CD4-positive, alpha-beta memory T cell (primary cell): ENCODE measurements around the gene CAPN1. TPM values are rescaled to one million over a fixed set of nuclear protein-coding genes. Genes with fewer than 3 reads are reported as not detected.

Source experiments
- CTCF ChIA-PET: fragments of 350-600 bp; sonication (Branson Sonifier 250); formaldehyde crosslinking; loops from one replicate; lab custom pipeline; 2021; ENCODE audit warnings: inconsistent platforms; ENCODE audit not compliant: partially characterized antibody; lab: Charles Lee
- POLR2A ChIA-PET: fragments of 350-600 bp; sonication (Branson Sonifier 250); formaldehyde crosslinking; loops from one replicate; lab custom pipeline; 2021; ENCODE audit not compliant: partially characterized antibody; lab: Charles Lee
- DNase-seq, 5 donors: peaks; one replicate each; pipeline versions ENCODE4 v3.0.0 to v3.0.0-alpha.2; 2020 to 2022; ENCODE audit warnings: mixed read lengths in 1 of 5
- H3K27ac ChIP-seq: one replicate; pipeline ENCODE4 v1.7.0; 2013; ENCODE audit warnings: low read depth, low read length
- H3K27me3 ChIP-seq: 2 replicates; pipeline ENCODE4 v1.7.0; 2013; ENCODE audit warnings: mild to moderate bottlenecking, low read length, moderate library complexity; ENCODE audit not compliant: insufficient read depth
- H3K36me3 ChIP-seq: 2 replicates; pipeline ENCODE4 v1.7.0; 2013; ENCODE audit warnings: mild to moderate bottlenecking, low read length, moderate library complexity; ENCODE audit not compliant: insufficient read depth
- H3K4me1 ChIP-seq: 2 replicates; pipeline ENCODE4 v1.7.0; 2013; ENCODE audit warnings: mild to moderate bottlenecking, low read length, moderate library complexity; ENCODE audit not compliant: insufficient read depth
- H3K4me3 ChIP-seq, 2 donors: one replicate each; pipeline ENCODE4 v1.7.0; 2013; ENCODE audit warnings: low read length in 2 of 2, mild to moderate bottlenecking in 1 of 2
- H3K9me3 ChIP-seq, 2 donors: one replicate each; pipeline ENCODE4 v1.7.0; 2013; ENCODE audit warnings: low read length in 2 of 2, control low read depth in 1 of 2; ENCODE audit not compliant: control insufficient read depth in 1 of 2
- H3K27ac Mint-ChIP-seq, 7 donors: one replicate each; pipeline ENCODE4 v1.8.0; 2020 to 2021; ENCODE audit warnings: mixed read lengths in 7 of 7, mild to moderate bottlenecking in 6 of 7, inconsistent platforms in 3 of 7, moderate library complexity in 3 of 7
- H3K27me3 Mint-ChIP-seq, 2 donors: one replicate each; pipeline ENCODE4 v1.8.0; 2020 to 2021; ENCODE audit warnings: mixed read lengths in 2 of 2
- H3K36me3 Mint-ChIP-seq, 2 donors: one replicate each; pipeline ENCODE4 v1.8.0; 2020 to 2021; ENCODE audit warnings: mixed read lengths in 2 of 2, inconsistent platforms in 1 of 2, mild to moderate bottlenecking in 1 of 2
- H3K4me1 Mint-ChIP-seq, 4 donors: one replicate each; pipeline ENCODE4 v1.8.0; 2020 to 2021; ENCODE audit warnings: mixed read lengths in 4 of 4, mild to moderate bottlenecking in 1 of 4
- H3K4me3 Mint-ChIP-seq, 8 donors: one replicate each; pipeline ENCODE4 v1.8.0; 2020 to 2021; ENCODE audit warnings: mixed read lengths in 8 of 8, mild to moderate bottlenecking in 7 of 8, moderate library complexity in 6 of 8, inconsistent platforms in 3 of 8
- H3K9me3 Mint-ChIP-seq, 8 donors: one replicate each; pipeline ENCODE4 v1.8.0; 2020 to 2021; ENCODE audit warnings: mixed read lengths in 8 of 8, mild to moderate bottlenecking in 5 of 8, inconsistent platforms in 3 of 8, moderate library complexity in 1 of 8
- intact Hi-C: fragments of 100-400 bp; cut with micrococcal nuclease; formaldehyde crosslinking; loops from one replicate; pipeline ENCODE4 v1.15.1; 2023
- polyA plus RNA-seq, 2 donors: library from polyadenylated mRNA; unstranded; fragments of 300-500 nt; fragmentation: Illumina TruSeq; gene quantifications; one replicate each; pipeline ENCODE4 v1.2.3, GENCODE V29; 2021
- total RNA-seq, 2 experiments: library from RNA; stranded (reverse); gene quantifications; one replicate each; pipeline ENCODE4 v1.2.3, GENCODE V29; 2021

Gene CAPN1
- total and polyA plus RNA-seq, 4 experiments from 2014 or later, result 115 to 141 (median 131) TPM

- peaks cover 9% of the 10 kb centered on the region for H3K4me1 ChIP-seq
- peaks cover 26 to 68% of the 10 kb centered on the region in 2 donors for H3K36me3 Mint-ChIP-seq
- no peak for DNase-seq
- CTCF ChIA-PET, result interaction anchor here (0.9 kb wide), 1 partner anchor 8 kb away, joined by 4 read pairs; the partner anchor contains the start of gene CAPN1
- H3K4me1 Mint-ChIP-seq, result peaks cover 4 to 13% (median 10%) of the 10 kb centered on the region in 4 donors
- POLR2A ChIA-PET, result no interaction called here
- H3K4me3 Mint-ChIP-seq, result no peak overlapping the region
- no peaks in the 10 kb centered on the region for H3K27me3 ChIP-seq
- peak overlapping the region in 3 of 7 donors; percentile 8 to 53 (median 47) for H3K27ac Mint-ChIP-seq
- no peaks in the 10 kb centered on the region for H3K27me3 Mint-ChIP-seq
- no peaks in the 10 kb centered on the region for H3K9me3 Mint-ChIP-seq
- no peak overlapping the region for H3K4me3 ChIP-seq
- peaks cover 52% of the 10 kb centered on the region for H3K36me3 ChIP-seq
- intact Hi-C loops, result no loop called here
- no peak overlapping the region for H3K27ac ChIP-seq
- H3K9me3 ChIP-seq, result no peaks in the 10 kb centered on the region
These were observed 7.5 kb downstream of the CAPN1 start for GRCh38 chr11:65189191-65189590.

GRCh38 chr11:65194564-65194963 lies 12.8 kb downstream of the CAPN1 start:
- POLR2A ChIA-PET, result no interaction called here
- no peaks in the 10 kb centered on the region for H3K9me3 ChIP-seq
- no peak for DNase-seq
- no peaks in the 10 kb centered on the region for H3K27me3 ChIP-seq
- H3K9me3 Mint-ChIP-seq, result no peaks in the 10 kb centered on the region
- CTCF ChIA-PET, result no interaction called here
- intact Hi-C loops, result no loop called here
- H3K4me3 Mint-ChIP-seq, result no peak overlapping the region
- no peak overlapping the region for H3K4me3 ChIP-seq
- H3K27me3 Mint-ChIP-seq, result no peaks in the 10 kb centered on the region
- H3K27ac Mint-ChIP-seq, result peak overlapping the region in 1 of 7 donors; percentile 29
- H3K4me1 Mint-ChIP-seq, result peaks cover 6 to 17% (median 11%) of the 10 kb centered on the region in 4 donors
- H3K36me3 ChIP-seq, result peaks cover 21% of the 10 kb centered on the region
- no peaks in the 10 kb centered on the region for H3K4me1 ChIP-seq
- no peak overlapping the region for H3K27ac ChIP-seq
- peaks cover 34 to 60% of the 10 kb centered on the region in 2 donors for H3K36me3 Mint-ChIP-seq

GRCh38 chr11:65204143-65204542 lies 22.4 kb downstream of the CAPN1 start:
- Histone ChIP-seq H3K4me1 (no peaks in the 10 kb centered on the region), H3K27me3 (no peaks in the 10 kb centered on the region), H3K27ac (no peak overlapping the region), H3K4me3 (no peak overlapping the region), H3K9me3 (no peaks in the 10 kb centered on the region), H3K36me3 (peaks cover 20% of the 10 kb centered on the region)
- POLR2A ChIA-PET, result no interaction called here
- Mint-ChIP-seq H3K36me3 (peaks cover 10 to 49% of the 10 kb centered on the region in 2 donors), H3K4me3 (no peak overlapping the region), H3K27me3 (no peaks in the 10 kb centered on the region), H3K4me1 (peaks cover 0 to 6% (median 4%) of the 10 kb centered on the region in 4 donors), H3K9me3 (no peaks in the 10 kb centered on the region), H3K27ac (peak overlapping the region in 1 of 7 donors; percentile 29)
- CTCF ChIA-PET, result interaction anchor here (0.8 to 5.2 kb wide), 5 partner anchors 8 to 336 kb away, joined by 3 to 46 read pairs (median 6); partner anchors contain the start of gene CDC42EP2
- intact Hi-C loops, result loop anchor here (1.0 kb wide), 1 partner anchor 111 kb away; no protein-coding TSS in a partner anchor
- no peak for DNase-seq

- CTCF ChIA-PET, result interaction anchor here (0.9 to 5.2 kb wide), 8 partner anchors 9 to 306 kb away, joined by 3 to 46 read pairs (median 4); partner anchors contain the start of gene CDC42EP2
- no peak overlapping the region for H3K4me3 ChIP-seq
- peaks cover 0 to 6% (median 3%) of the 10 kb centered on the region in 4 donors for H3K4me1 Mint-ChIP-seq
- H3K27ac ChIP-seq, result no peak overlapping the region
- H3K36me3 ChIP-seq, result peaks cover 24% of the 10 kb centered on the region
- no peak overlapping the region for H3K27ac Mint-ChIP-seq
- no peaks in the 10 kb centered on the region for H3K9me3 Mint-ChIP-seq
- H3K36me3 Mint-ChIP-seq, result peaks cover 5 to 48% of the 10 kb centered on the region in 2 donors
- no peak overlapping the region for H3K4me3 Mint-ChIP-seq
- H3K27me3 ChIP-seq, result no peaks in the 10 kb centered on the region
- intact Hi-C loops, result loop anchor here (1.0 kb wide), 1 partner anchor 110 kb away; no protein-coding TSS in a partner anchor
- H3K27me3 Mint-ChIP-seq, result no peaks in the 10 kb centered on the region
- no peaks in the 10 kb centered on the region for H3K9me3 ChIP-seq
- peak in 4 of 5 donors; percentile 36 to 54 (median 44) for DNase-seq
- POLR2A ChIA-PET, result interaction anchor here (1.0 to 2.2 kb wide), 2 partner anchors 23 to 110 kb away, joined by 3 to 6 read pairs; partner anchors contain the start of genes CAPN1 and CDC42EP2
- H3K4me1 ChIP-seq, result no peaks in the 10 kb centered on the region
These were observed 23.2 kb downstream of the CAPN1 start for GRCh38 chr11:65204646-65205601.

GRCh38 chr11:65205602-65205967 lies 23.9 kb downstream of the CAPN1 start:
- DNase-seq, result no peak
- no peaks in the 10 kb centered on the region for H3K27me3 ChIP-seq
- no peak overlapping the region for H3K4me3 ChIP-seq
- Mint-ChIP-seq H3K4me1 (peaks cover 0 to 6% (median 3%) of the 10 kb centered on the region in 4 donors), H3K27me3 (no peaks in the 10 kb centered on the region), H3K36me3 (peaks cover 5 to 49% of the 10 kb centered on the region in 2 donors), H3K27ac (no peak overlapping the region), H3K9me3 (no peaks in the 10 kb centered on the region), H3K4me3 (no peak overlapping the region)
- ChIA-PET CTCF (interaction anchor here (0.9 to 5.2 kb wide), 8 partner anchors 9 to 305 kb away, joined by 3 to 46 read pairs (median 4); partner anchors contain the start of gene CDC42EP2), POLR2A (interaction anchor here (0.7 to 2.2 kb wide), 3 partner anchors 24 to 131 kb away, joined by 3 to 6 read pairs (median 3); partner anchors contain the start of genes CAPN1 and CDC42EP2)
- no peak overlapping the region for H3K27ac ChIP-seq
- no peaks in the 10 kb centered on the region for H3K4me1 ChIP-seq
- intact Hi-C loops, result no loop called here
- peaks cover 31% of the 10 kb centered on the region for H3K36me3 ChIP-seq
- no peaks in the 10 kb centered on the region for H3K9me3 ChIP-seq

- Mint-ChIP-seq H3K36me3 (peaks cover 5 to 49% of the 10 kb centered on the region in 2 donors), H3K4me3 (no peak overlapping the region), H3K27me3 (no peaks in the 10 kb centered on the region), H3K27ac (no peak overlapping the region), H3K9me3 (no peaks in the 10 kb centered on the region), H3K4me1 (peaks cover 0 to 6% (median 3%) of the 10 kb centered on the region in 4 donors)
- no peak overlapping the region for H3K4me3 ChIP-seq
- DNase-seq, result no peak
- H3K9me3 ChIP-seq, result no peaks in the 10 kb centered on the region
- H3K27ac ChIP-seq, result no peak overlapping the region
- POLR2A ChIA-PET, result interaction anchor here (2.2 kb wide), 1 partner anchor 25 kb away, joined by 6 read pairs; the partner anchor contains the start of gene CAPN1
- CTCF ChIA-PET, result interaction anchor here (1.4 to 5.2 kb wide), 2 partner anchors 109 to 304 kb away, joined by 4 to 46 read pairs; partner anchors contain the start of gene CDC42EP2
- H3K4me1 ChIP-seq, result no peaks in the 10 kb centered on the region
- intact Hi-C loops, result no loop called here
- H3K36me3 ChIP-seq, result peaks cover 38% of the 10 kb centered on the region
- no peaks in the 10 kb centered on the region for H3K27me3 ChIP-seq
These were observed 24.7 kb downstream of the CAPN1 start for GRCh38 chr11:65206441-65206841.
